ENCODE data around the gene STX4.

The STX4 gene

GRCh38 chr16:31023252-31023602 is 10.1 kb upstream of the STX4 start:
- TF ChIP-seq CTCF (IDR thresholded peaks at IDR 0.05): no peak

DNA sequence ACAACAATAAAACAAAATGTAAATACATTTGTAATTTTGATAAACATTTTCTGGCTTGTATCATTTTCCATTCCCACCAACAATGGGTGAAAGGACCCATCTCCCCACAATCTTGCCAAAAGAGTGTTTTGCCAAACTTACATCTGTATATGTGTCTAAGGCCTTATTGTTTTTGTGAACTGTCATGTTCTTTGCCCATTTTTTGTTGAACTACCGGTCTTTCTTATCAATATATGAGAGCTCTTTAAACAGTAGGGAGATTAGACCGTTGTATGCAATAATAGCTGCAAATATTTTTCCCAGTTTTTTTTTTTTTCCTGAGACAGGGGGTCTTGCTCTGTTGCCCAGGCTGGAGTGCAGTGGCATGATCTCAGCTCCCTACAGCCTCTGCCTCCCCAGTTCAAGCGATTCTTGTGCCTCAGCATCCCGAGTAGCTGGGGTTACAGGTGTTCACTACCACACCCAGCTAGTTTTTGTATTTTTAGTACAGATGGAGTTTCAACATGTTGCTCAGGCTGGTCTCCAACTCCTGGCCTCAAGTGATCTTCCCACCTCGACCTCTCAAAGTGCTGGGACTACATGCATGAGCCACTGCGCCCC is 9.6 kb upstream of the STX4 start:
- TF ChIP-seq CTCF (IDR thresholded peaks at IDR 0.05): no peak

- TF ChIP-seq CTCF (IDR thresholded peaks at IDR 0.05): no peak
These were observed 8.0 kb upstream of the STX4 start for GRCh38 chr16:31025339-31025738.

- TF ChIP-seq CTCF (IDR thresholded peaks at IDR 0.05): no peak
These were observed 4.1 kb upstream of the STX4 start for GRCh38 chr16:31029272-31029671.

DNA sequence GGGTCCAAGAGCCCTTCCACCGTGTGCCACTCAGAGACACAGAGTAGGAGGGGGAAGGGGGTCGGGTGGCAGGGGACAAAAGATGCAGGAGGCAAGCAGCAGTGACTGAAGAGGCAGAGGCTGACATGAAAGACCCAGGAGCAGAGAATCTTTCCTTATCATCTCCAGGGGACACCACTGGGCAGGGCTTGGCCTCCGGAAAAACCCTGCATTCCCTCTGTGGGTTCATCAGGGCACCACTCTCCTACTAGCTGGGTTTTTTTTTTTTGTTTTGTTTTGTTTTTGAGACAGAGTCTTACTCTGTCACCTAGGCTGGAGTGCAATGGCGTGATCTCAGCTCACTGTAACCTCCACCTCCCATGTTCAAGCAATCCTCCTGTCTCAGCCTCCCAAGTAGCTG is 2.1 kb upstream of the STX4 start:
- no peak for TF ChIP-seq CTCF (IDR thresholded peaks at IDR 0.05)

DNA sequence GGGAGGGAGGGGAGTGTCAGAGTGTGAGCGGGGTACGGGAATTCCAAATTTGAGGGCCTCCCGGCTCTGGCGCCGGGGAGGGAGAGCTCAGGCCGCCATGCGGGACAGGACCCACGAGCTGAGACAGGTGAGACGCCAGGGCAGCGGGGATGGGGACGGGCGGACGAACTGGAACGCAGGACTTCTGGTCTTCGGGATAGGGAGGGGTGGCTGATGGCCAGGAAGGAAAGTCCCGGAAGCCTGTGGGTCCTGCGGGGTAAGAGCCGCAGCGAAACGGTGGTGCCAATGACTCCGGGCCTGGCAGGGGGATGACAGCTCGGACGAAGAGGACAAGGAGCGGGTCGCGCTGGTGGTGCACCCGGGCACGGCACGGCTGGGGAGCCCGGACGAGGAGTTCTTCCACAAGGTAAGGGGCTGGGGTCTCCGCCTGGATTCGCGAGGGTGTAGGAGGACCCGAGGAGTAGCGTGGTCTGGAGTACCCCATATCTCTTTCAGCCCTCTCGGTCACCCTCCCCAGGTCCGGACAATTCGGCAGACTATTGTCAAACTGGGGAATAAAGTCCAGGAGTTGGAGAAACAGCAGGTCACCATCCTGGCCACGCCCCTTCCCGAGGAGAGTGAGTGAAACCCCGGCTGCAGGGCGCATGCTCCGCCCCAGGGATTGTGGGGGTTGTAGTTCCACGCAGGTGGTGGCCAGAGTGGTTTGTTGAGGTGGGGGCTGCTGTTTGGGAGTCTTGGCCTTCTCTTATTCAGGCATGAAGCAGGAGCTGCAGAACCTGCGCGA is 543 bp downstream of the STX4 start:
- no peak for TF ChIP-seq CTCF (IDR thresholded peaks at IDR 0.05)

DNA sequence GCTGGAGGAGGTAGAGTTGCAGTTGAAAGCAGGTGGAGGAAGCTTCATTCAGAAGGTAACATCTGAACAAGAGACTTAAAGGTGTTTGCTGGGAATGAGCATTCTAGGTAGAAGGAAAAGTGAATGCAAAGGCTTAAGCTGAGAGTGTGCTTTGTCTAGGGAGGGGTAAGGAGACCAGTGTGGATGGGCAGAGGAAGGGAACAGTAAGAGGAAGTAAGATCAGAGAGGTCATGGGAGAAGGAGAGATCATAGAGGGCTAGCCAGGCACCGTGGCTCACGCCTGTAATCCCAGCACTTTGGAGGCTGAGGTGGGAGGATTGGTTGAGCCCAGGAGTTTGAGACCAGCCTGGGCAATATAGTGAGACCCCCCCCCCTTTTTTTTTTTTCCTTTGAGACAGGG is 3.3 kb downstream of the STX4 start:
- no peak for TF ChIP-seq CTCF (IDR thresholded peaks at IDR 0.05)
